IPS DF 4.7 (cell line): ENCODE results near the gene ARSG.
"Not testable (repeated sequence)": the region's sequence is repeated elsewhere in the genome, so short reads cannot be mapped to it uniquely, and the experiment has no call there.

Source experiments
- DNase-seq: peaks from one replicate; pipeline ENCODE4 v3.0.0-alpha.2; 2013; ENCODE audit warnings: low spot score; ENCODE audit errors: extremely low read depth

ARSG gene

GRCh38 chr17:68305142-68305541 is 13.8 kb downstream of the ARSG start:
- DNase-seq: no peak

GRCh38 chr17:68306819-68307218 is 15.5 kb downstream of the ARSG start:
- no peak for DNase-seq

- DNase-seq: no peak
Observed at GRCh38 chr17:68307443-68307842, 16.1 kb downstream of the ARSG start.

GRCh38 chr17:68308486-68308885 is 17.2 kb downstream of the ARSG start:
- not testable (repeated sequence) for DNase-seq

- not testable (repeated sequence) for DNase-seq
Observed at GRCh38 chr17:68309066-68309670, 17.9 kb downstream of the ARSG start.

GRCh38 chr17:68310152-68310551 is 18.9 kb downstream of the ARSG start:
- DNase-seq: no peak

- no peak for DNase-seq
Observed at GRCh38 chr17:68314916-68315535, 23.7 kb downstream of the ARSG start.

- DNase-seq: no peak
Observed at GRCh38 chr17:68315930-68316329, 24.6 kb downstream of the ARSG start.

- no peak for DNase-seq
Observed at GRCh38 chr17:68317458-68317857, 26.2 kb downstream of the ARSG start.

GRCh38 chr17:68318103-68318991 is 27.1 kb downstream of the ARSG start:
- no peak for DNase-seq

- DNase-seq: no peak
Observed at GRCh38 chr17:68319410-68320162, 28.3 kb downstream of the ARSG start.

GRCh38 chr17:68320311-68320865 is 29.1 kb downstream of the ARSG start:
- DNase-seq: no peak

- DNase-seq: no peak
Observed at GRCh38 chr17:68320943-68321555, 29.8 kb downstream of the ARSG start.

- no peak for DNase-seq
Observed at GRCh38 chr17:68321556-68321954, 30.3 kb downstream of the ARSG start.

GRCh38 chr17:68322630-68323029 is 31.3 kb downstream of the ARSG start:
- DNase-seq: no peak

GRCh38 chr17:68324114-68324513 is 32.8 kb downstream of the ARSG start:
- no peak for DNase-seq

GRCh38 chr17:68324654-68325336 is 33.5 kb downstream of the ARSG start:
- DNase-seq: no peak

- DNase-seq: no peak
Observed at GRCh38 chr17:68325961-68326360, 34.7 kb downstream of the ARSG start.

- DNase-seq: no peak
Observed at GRCh38 chr17:68326681-68327080, 35.4 kb downstream of the ARSG start.

- DNase-seq: no peak
Observed at GRCh38 chr17:68327823-68328557, 36.7 kb downstream of the ARSG start.
